Measurements from ENCODE around the gene MUC6. TPM values are rescaled to one million over a fixed set of nuclear protein-coding genes. Genes with fewer than 3 reads are reported as not detected.

Gene MUC6
- total RNA-seq, 4 donors from 2014 or later, result not detected

DNA sequence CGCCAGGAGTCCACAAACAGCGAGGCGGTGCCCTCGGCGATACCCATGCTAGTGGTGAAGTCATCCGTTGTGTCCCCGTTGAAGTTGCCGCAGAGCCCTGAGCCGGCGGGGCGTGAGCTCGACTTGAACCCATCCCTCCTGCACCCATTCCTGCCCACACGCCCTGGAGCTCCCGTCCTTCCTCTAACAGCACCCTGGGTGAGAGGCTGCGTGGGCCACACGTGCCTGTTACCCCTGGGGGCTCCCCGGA, 8.3 kb downstream of the MUC6 start:
- intact Hi-C loops (cut with DNase I), result no loop called here
- Histone ChIP-seq H3K27ac (replicated peaks in 1 of 4) (no peak overlapping the region), H3K4me1 (peaks cover 0 to 10% (median 0%) of the 10 kb centered on the region in 4 donors), H3K4me3 (no peak overlapping the region), H3K36me3 (peaks cover 0 to 18% (median 5%) of the 10 kb centered on the region in 4 donors), H3K9me3 (no peaks in the 10 kb centered on the region), H3K27me3 (peaks cover 0 to 5% (median 0%) of the 10 kb centered on the region in 4 donors)
- TF ChIP-seq POLR2A (IDR thresholded peaks at IDR 0.05; ENCODE audit: low read depth) (no peak), POLR2AphosphoS5 (IDR thresholded peaks at IDR 0.05) (no peak), EP300 (IDR thresholded peaks at IDR 0.05) (no peak)
- TF ChIP-seq, protein P1, sequence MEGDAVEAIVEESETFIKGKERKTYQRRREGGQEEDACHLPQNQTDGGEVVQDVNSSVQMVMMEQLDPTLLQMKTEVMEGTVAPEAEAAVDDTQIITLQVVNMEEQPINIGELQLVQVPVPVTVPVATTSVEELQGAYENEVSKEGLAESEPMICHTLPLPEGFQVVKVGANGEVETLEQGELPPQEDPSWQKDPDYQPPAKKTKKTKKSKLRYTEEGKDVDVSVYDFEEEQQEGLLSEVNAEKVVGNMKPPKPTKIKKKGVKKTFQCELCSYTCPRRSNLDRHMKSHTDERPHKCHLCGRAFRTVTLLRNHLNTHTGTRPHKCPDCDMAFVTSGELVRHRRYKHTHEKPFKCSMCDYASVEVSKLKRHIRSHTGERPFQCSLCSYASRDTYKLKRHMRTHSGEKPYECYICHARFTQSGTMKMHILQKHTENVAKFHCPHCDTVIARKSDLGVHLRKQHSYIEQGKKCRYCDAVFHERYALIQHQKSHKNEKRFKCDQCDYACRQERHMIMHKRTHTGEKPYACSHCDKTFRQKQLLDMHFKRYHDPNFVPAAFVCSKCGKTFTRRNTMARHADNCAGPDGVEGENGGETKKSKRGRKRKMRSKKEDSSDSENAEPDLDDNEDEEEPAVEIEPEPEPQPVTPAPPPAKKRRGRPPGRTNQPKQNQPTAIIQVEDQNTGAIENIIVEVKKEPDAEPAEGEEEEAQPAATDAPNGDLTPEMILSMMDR (IDR thresholded peaks at IDR 0.05), result no peak
- 100% methylated on average over 1 of the region's 17 CpGs for WGBS
- DNase-seq (ENCODE audit: extremely low spot score), result no peak

DNA sequence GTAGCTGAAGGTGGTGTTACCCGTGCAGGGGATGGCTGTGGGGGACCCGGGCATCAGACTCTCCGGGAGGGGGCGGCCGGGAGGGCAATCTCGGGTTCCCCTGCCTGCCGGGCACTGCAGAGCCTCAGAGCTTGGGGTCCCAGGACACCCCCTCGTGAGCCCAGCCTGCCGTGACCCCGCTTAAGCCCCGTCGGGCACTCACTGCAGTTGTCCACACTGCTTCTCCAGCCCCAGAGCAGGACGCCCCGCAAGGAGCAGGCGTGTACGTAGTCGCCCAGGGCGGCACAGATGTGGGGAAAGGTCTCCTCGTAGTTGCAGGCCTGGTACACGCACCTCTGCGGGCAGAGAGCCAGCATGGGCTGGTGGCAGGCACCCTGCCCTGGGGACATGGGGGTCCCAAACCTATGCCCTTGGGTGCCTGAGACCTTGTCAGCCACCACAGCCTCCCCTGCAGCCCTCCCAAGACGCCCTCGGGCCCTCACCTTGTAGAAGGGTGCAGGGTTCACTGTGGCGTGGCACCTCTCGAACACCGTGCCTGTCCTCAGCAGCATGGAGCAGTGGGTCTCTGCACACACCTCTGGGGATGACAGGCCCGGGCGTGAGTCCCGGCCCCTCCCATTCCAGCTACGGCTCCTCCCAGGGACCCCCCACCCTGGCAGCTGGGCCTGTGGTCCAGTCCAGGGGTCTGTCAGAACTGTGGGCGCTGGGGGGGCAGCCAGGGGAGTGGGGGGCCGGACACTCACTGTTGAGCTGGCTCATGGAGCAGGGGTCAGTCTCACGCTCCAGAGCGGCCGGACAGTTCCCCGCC, 8.8 kb downstream of the MUC6 start:
- Histone ChIP-seq H3K36me3 (peaks cover 0 to 18% (median 5%) of the 10 kb centered on the region in 4 donors), H3K4me1 (peaks cover 0 to 10% (median 0%) of the 10 kb centered on the region in 4 donors), H3K27ac (replicated peaks in 1 of 4) (no peak overlapping the region), H3K27me3 (peaks cover 0 to 5% (median 0%) of the 10 kb centered on the region in 4 donors), H3K9me3 (no peaks in the 10 kb centered on the region), H3K4me3 (no peak overlapping the region)
- intact Hi-C loops (cut with DNase I), result no loop called here
- 85% methylated on average over 12 of the region's 36 CpGs for WGBS
- no peak for DNase-seq (ENCODE audit: extremely low spot score)
- TF ChIP-seq POLR2A (IDR thresholded peaks at IDR 0.05; ENCODE audit: low read depth), result no peak
- no peak for TF ChIP-seq EP300 (IDR thresholded peaks at IDR 0.05)
- TF ChIP-seq, protein P1 (IDR thresholded peaks at IDR 0.05), result no peak
- TF ChIP-seq POLR2AphosphoS5 (IDR thresholded peaks at IDR 0.05), result no peak

DNA sequence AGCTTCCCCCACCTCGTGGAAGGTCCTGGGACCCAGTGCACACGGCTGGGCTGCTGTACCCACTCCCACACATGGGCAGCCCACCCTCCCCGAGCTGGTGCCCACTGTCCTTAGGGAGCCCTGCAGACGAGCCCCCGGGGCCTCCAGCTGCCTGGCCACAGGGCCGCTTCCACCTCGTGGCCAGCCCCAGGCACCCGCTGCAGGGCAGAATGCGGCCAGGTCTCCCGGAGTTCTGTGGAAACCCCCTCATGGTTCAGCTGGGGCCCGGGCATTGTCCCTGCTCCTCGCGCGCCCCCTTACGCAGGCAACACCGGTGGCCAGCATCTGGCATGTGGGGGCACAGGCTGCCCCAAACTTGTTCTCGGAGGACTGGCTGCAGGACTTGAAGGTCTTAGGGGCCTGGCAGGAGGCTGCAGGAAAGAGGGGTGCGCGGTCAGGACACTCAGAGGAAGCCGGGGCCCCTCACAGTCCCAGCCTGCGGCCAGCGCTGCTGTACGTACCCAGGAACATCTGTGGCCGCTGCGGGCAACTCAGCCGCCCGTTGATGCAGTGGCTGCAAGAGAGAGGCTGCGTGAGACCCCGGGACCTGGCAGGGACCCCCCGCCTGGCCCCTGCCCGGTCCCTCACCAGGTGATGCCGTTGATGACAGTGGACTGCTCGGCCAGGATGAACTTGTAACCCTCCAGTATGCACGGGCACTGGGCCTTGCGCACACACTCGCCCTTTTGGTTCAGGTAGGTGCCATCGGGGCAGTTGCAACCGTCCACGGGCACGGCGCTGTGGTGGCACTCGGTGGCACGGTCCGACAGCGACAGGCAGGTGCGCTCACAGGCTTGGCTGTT, 9.7 kb downstream of the MUC6 start:
- DNase-seq (ENCODE audit: extremely low spot score), result no peak
- no peak overlapping the region for H3K27ac ChIP-seq (replicated peaks in 1 of 4)
- H3K36me3 ChIP-seq, result peaks cover 0 to 18% (median 5%) of the 10 kb centered on the region in 4 donors
- no peaks in the 10 kb centered on the region for H3K9me3 ChIP-seq
- TF ChIP-seq POLR2AphosphoS5 (IDR thresholded peaks at IDR 0.05), result no peak
- TF ChIP-seq EP300 (IDR thresholded peaks at IDR 0.05), result no peak
- TF ChIP-seq, protein P1 (IDR thresholded peaks at IDR 0.05), result no peak
- no peak for TF ChIP-seq POLR2A (IDR thresholded peaks at IDR 0.05; ENCODE audit: low read depth)
- H3K27me3 ChIP-seq, result peaks cover 0 to 5% (median 0%) of the 10 kb centered on the region in 4 donors
- peaks cover 0 to 10% (median 0%) of the 10 kb centered on the region in 4 donors for H3K4me1 ChIP-seq
- WGBS, result 92% methylated on average over 13 of the region's 46 CpGs
- no peak overlapping the region for H3K4me3 ChIP-seq
- intact Hi-C loops (cut with DNase I), result no loop called here

DNA sequence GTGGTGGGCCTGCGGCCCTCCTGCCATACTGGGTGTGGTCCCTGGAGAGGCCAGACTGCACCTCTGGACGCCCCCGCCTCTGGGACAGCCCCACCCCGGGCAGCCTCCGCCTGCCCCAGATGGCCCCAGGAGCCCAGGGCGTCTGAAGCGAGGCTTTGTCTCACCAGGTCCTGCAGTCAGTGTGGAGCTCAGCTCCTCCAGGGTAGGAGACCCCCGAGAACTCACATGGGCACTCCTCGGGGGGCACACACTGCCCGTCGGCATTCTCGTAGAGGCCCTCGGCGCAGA, 10.4 kb downstream of the MUC6 start:
- WGBS, result 90% methylated on average over 3 of the region's 14 CpGs
- DNase-seq (ENCODE audit: extremely low spot score), result no peak
- intact Hi-C loops (cut with DNase I), result no loop called here

More for the DNA sequence above, 10.4 kb downstream of the MUC6 start:
- H3K36me3 ChIP-seq, result peaks cover 0 to 18% (median 5%) of the 10 kb centered on the region in 4 donors
- H3K27ac ChIP-seq (replicated peaks in 1 of 4), result no peak overlapping the region
- H3K4me1 ChIP-seq, result peaks cover 0 to 10% (median 0%) of the 10 kb centered on the region in 4 donors
- no peak overlapping the region for H3K4me3 ChIP-seq
- peaks cover 0 to 3% (median 0%) of the 10 kb centered on the region in 4 donors for H3K27me3 ChIP-seq
- no peaks in the 10 kb centered on the region for H3K9me3 ChIP-seq
- TF ChIP-seq, protein P1 (IDR thresholded peaks at IDR 0.05), result no peak
- no peak for TF ChIP-seq EP300 (IDR thresholded peaks at IDR 0.05)
- TF ChIP-seq POLR2AphosphoS5 (IDR thresholded peaks at IDR 0.05), result no peak
- TF ChIP-seq POLR2A (IDR thresholded peaks at IDR 0.05; ENCODE audit: low read depth), result no peak
